ENCODE results near the gene ARHGAP32.

Gene ARHGAP32

DNA sequence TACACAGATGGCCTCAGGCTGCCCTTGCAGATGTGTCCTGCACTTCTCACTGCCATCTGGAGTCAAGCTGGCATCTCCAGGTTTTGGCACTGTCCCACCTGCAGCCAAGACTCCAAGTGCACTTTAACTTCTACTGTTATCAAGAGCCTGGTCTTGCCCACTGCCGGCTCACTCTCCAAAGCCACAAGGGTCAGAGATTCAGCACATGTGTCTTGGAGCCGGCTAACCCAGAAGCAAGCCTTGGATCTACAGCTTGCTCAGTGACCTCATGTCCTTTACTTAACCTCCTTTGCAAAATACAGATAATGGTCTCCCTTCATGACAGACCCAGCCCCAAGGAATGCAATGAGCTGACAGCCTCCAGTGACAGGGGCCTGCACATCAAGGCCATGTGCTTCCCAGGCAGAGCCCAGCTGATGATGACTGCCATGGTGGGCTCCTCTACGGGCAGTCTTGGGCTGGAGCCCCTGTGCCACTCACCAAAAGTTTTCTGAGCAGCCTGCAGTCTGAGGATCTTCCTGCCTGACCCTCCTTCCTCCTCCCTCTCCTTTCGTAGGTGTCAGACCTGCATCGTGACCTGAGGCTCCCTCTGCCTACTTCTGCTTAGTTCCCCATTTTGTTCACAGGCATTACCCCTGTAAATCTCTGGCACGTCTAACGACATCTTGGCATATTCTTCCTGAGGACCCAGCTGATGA lies 258.5 kb downstream of the ARHGAP32 start:
- no peaks in the 10 kb centered on the region for H3K36me3 ChIP-seq (replicated peaks; ENCODE audit: low read depth, low read length)
- H3K4me2 ChIP-seq (ENCODE audit: low read length), result no peak overlapping the region
- H3K4me3 ChIP-seq (ENCODE audit: low read length), result no peak overlapping the region
- no peak overlapping the region for H3K9ac ChIP-seq (ENCODE audit: low read length)
- H3K27me3 ChIP-seq (ENCODE audit: low read depth, low read length), result no peaks in the 10 kb centered on the region
- H3K27ac ChIP-seq (ENCODE audit: low read length), result no peak overlapping the region
- no peaks in the 10 kb centered on the region for H3K79me2 ChIP-seq (ENCODE audit: low read length)
- H3K9me3 ChIP-seq (ENCODE audit: insufficient read depth, low read length), result no peaks in the 10 kb centered on the region
- peaks cover 21% of the 10 kb centered on the region for H3K4me1 ChIP-seq (ENCODE audit: low read length)
- no peaks in the 10 kb centered on the region for H4K20me1 ChIP-seq (ENCODE audit: insufficient read depth, low read length)
- TF ChIP-seq, protein P1, sequence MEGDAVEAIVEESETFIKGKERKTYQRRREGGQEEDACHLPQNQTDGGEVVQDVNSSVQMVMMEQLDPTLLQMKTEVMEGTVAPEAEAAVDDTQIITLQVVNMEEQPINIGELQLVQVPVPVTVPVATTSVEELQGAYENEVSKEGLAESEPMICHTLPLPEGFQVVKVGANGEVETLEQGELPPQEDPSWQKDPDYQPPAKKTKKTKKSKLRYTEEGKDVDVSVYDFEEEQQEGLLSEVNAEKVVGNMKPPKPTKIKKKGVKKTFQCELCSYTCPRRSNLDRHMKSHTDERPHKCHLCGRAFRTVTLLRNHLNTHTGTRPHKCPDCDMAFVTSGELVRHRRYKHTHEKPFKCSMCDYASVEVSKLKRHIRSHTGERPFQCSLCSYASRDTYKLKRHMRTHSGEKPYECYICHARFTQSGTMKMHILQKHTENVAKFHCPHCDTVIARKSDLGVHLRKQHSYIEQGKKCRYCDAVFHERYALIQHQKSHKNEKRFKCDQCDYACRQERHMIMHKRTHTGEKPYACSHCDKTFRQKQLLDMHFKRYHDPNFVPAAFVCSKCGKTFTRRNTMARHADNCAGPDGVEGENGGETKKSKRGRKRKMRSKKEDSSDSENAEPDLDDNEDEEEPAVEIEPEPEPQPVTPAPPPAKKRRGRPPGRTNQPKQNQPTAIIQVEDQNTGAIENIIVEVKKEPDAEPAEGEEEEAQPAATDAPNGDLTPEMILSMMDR (IDR thresholded peaks at IDR 0.05; ENCODE audit: low read depth, low read length), result no peak
- TF ChIP-seq EZH2phosphoT487 (IDR thresholded peaks at IDR 0.05; ENCODE audit: low read depth), result no peak
- no peak overlapping the region for H2AFZ ChIP-seq (ENCODE audit: low read depth, low read length)

DNA sequence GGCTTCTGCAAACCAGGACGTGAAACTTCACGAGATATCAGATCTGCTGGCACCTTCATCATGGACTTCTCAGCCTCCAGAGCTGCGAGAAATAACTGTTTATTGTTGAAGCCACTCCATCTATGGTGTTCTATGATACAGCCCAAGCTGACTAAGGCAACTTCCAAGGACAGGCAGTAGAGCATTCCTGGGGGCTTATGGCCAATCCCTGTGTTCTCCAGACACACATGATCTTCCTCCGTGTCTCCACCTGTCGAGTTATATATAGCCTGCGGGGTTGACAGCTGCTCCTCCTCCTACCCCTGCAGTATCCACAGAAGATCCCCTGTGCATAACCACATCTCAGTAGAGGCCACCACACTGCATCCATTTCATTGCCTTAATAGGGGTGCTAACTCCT lies 260.5 kb downstream of the ARHGAP32 start:
- no peaks in the 10 kb centered on the region for H3K36me3 ChIP-seq (replicated peaks; ENCODE audit: low read depth, low read length)
- no peaks in the 10 kb centered on the region for H3K79me2 ChIP-seq (ENCODE audit: low read length)
- no peaks in the 10 kb centered on the region for H3K9me3 ChIP-seq (ENCODE audit: insufficient read depth, low read length)
- H3K4me1 ChIP-seq (ENCODE audit: low read length), result peaks cover 32% of the 10 kb centered on the region
- no peaks in the 10 kb centered on the region for H3K27me3 ChIP-seq (ENCODE audit: low read depth, low read length)
- no peaks in the 10 kb centered on the region for H4K20me1 ChIP-seq (ENCODE audit: insufficient read depth, low read length)
- TF ChIP-seq EZH2phosphoT487 (IDR thresholded peaks at IDR 0.05; ENCODE audit: low read depth), result no peak
- TF ChIP-seq, protein P1 (IDR thresholded peaks at IDR 0.05; ENCODE audit: low read depth, low read length), result no peak
- H3K4me3 ChIP-seq (ENCODE audit: low read length), result no peak overlapping the region
- no peak overlapping the region for H3K9ac ChIP-seq (ENCODE audit: low read length)
- no peak overlapping the region for H3K27ac ChIP-seq (ENCODE audit: low read length)
- no peak overlapping the region for H2AFZ ChIP-seq (ENCODE audit: low read depth, low read length)
- no peak overlapping the region for H3K4me2 ChIP-seq (ENCODE audit: low read length)

- Histone ChIP-seq H3K4me3 (ENCODE audit: low read length) (no peak overlapping the region), H3K27ac (ENCODE audit: low read length) (no peak overlapping the region), H3K9me3 (ENCODE audit: insufficient read depth, low read length) (no peaks in the 10 kb centered on the region), H3K79me2 (ENCODE audit: low read length) (no peaks in the 10 kb centered on the region), H3K4me2 (ENCODE audit: low read length) (no peak overlapping the region), H4K20me1 (ENCODE audit: insufficient read depth, low read length) (no peaks in the 10 kb centered on the region), H3K4me1 (ENCODE audit: low read length) (peaks cover 32% of the 10 kb centered on the region), H2AFZ (ENCODE audit: low read depth, low read length) (no peak overlapping the region), H3K9ac (ENCODE audit: low read length) (no peak overlapping the region), H3K27me3 (ENCODE audit: low read depth, low read length) (0 out of 2 replicates have a peak, but pooled peaks cover 3% of the 10 kb centered on the region), H3K36me3 (replicated peaks; ENCODE audit: low read depth, low read length) (no peaks in the 10 kb centered on the region)
- TF ChIP-seq, protein P1 (IDR thresholded peaks at IDR 0.05; ENCODE audit: low read depth, low read length), result no peak
- TF ChIP-seq EZH2phosphoT487 (IDR thresholded peaks at IDR 0.05; ENCODE audit: low read depth), result no peak
Observed at GRCh38 chr11:128931066-128931465, 261.1 kb downstream of the ARHGAP32 start.

- peak overlapping the region; percentile 17 for H3K27ac ChIP-seq (ENCODE audit: low read length)
- H3K4me3 ChIP-seq (ENCODE audit: low read length), result peak overlapping the region; percentile 55
- H3K4me1 ChIP-seq (ENCODE audit: low read length), result peaks cover 32% of the 10 kb centered on the region
- TF ChIP-seq, protein P1 (IDR thresholded peaks at IDR 0.05; ENCODE audit: low read depth, low read length), result no peak
- H3K4me2 ChIP-seq (ENCODE audit: low read length), result peak overlapping the region; percentile 71
- peak overlapping the region; percentile 8; the same call in 1 of the 2 replicates for H3K9ac ChIP-seq (ENCODE audit: low read length)
- no peaks in the 10 kb centered on the region for H4K20me1 ChIP-seq (ENCODE audit: insufficient read depth, low read length)
- no peaks in the 10 kb centered on the region for H3K79me2 ChIP-seq (ENCODE audit: low read length)
- H3K36me3 ChIP-seq (replicated peaks; ENCODE audit: low read depth, low read length), result no peaks in the 10 kb centered on the region
- H2AFZ ChIP-seq (ENCODE audit: low read depth, low read length), result peak overlapping the region; percentile 41; the same call in 1 of the 2 replicates
- no peaks in the 10 kb centered on the region for H3K9me3 ChIP-seq (ENCODE audit: insufficient read depth, low read length)
- 0 out of 2 replicates have a peak, but pooled peaks cover 5% of the 10 kb centered on the region for H3K27me3 ChIP-seq (ENCODE audit: low read depth, low read length)
Observed at GRCh38 chr11:128929991-128930390, 262.1 kb downstream of the ARHGAP32 start.
